Ectodermal cell (in vitro differentiated cells): ENCODE data around the gene CABP4.
A peak's percentile ranks its signal among the peaks of the same experiment; 100 is the strongest.
"Not testable (repeated sequence)": the region's sequence is repeated elsewhere in the genome, so short reads cannot be mapped to it uniquely, and the experiment has no call there.

Source experiments
- H3K27ac ChIP-seq: 2 replicates; pipeline ENCODE4 v1.7.0; 2013; ENCODE audit warnings: mild to moderate bottlenecking, low read depth, low read length; ENCODE audit not compliant: insufficient read depth, poor library complexity, severe bottlenecking
- H3K27me3 ChIP-seq: 2 replicates; pipeline ENCODE4 v1.7.0; 2013; ENCODE audit warnings: mild to moderate bottlenecking, low read length; ENCODE audit not compliant: insufficient read depth, control insufficient read depth, poor library complexity, severe bottlenecking
- H3K36me3 ChIP-seq: one replicate; pipeline ENCODE4 v1.7.0; 2013; ENCODE audit warnings: low read length; ENCODE audit not compliant: control insufficient read depth, insufficient read depth
- H3K4me1 ChIP-seq: one replicate; pipeline ENCODE4 v1.7.0; 2013; ENCODE audit warnings: low read length; ENCODE audit not compliant: control insufficient read depth, insufficient read depth
- H3K4me3 ChIP-seq: 2 replicates; pipeline ENCODE4 v1.7.0; 2013; ENCODE audit warnings: low read depth, low read length, control low read depth; ENCODE audit not compliant: insufficient read depth
- H3K9me3 ChIP-seq: 2 replicates; pipeline ENCODE4 v1.7.0; 2013; ENCODE audit warnings: mild to moderate bottlenecking, low read length, moderate library complexity; ENCODE audit not compliant: control insufficient read depth
- WGBS, 2 experiments: methylation state at CpG; one replicate each; pipeline ENCODE4 v1.1.7; 2013; ENCODE audit warnings: missing lambda C conversion rate in 2 of 2; 5-methylcytosine and 5-hydroxymethylcytosine counted together

The CABP4 gene

DNA sequence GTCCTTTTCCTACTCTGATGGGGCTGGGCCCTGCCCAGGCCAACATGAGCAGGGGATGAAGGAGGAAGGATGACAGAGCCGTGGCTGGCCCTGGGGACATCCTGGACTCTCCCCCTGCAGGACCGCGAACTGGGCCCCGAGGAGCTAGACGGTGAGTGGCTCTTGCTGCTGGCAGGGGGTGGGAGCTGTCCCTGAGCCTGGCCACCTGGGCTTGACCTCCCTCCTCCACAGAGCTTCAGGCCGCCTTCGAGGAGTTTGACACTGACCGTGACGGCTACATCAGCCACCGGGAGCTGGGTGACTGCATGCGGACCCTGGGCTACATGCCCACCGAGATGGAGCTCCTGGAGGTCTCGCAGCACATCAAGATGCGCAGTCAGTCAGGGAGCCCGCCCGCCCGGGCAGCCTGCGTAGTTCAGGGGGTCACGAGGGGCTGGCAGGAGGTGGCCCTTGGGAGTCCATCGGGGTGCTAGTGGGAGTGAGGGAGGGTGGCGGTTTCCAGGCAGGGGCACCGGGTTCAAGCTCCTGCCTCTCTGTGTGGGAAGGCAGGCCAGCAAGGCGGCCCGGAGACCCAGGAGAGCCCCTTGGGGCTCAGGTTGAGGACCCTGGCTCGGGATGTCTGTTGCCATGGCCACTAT, 1.0 kb downstream of the CABP4 start:
- H3K9me3 ChIP-seq, result no peaks in the 10 kb centered on the region
- H3K27ac ChIP-seq, result no peak overlapping the region
- H3K4me3 ChIP-seq, result no peak overlapping the region
- no peaks in the 10 kb centered on the region for H3K36me3 ChIP-seq
- no peaks in the 10 kb centered on the region for H3K27me3 ChIP-seq
- no peaks in the 10 kb centered on the region for H3K4me1 ChIP-seq
- WGBS, 2 experiments, result 91% methylated on average over 25 of the region's 25 CpGs

- Histone ChIP-seq H3K9me3 (no peaks in the 10 kb centered on the region), H3K4me3 (no peak overlapping the region), H3K36me3 (no peaks in the 10 kb centered on the region), H3K27me3 (no peaks in the 10 kb centered on the region), H3K4me1 (no peaks in the 10 kb centered on the region), H3K27ac (no peak overlapping the region)
- WGBS, 2 experiments, result 96% methylated on average over 12 of the region's 12 CpGs
Observed at GRCh38 chr11:67457453-67457852, 2.3 kb downstream of the CABP4 start.

GRCh38 chr11:67458266-67458665, 3.1 kb downstream of the CABP4 start:
- no peak overlapping the region for H3K4me3 ChIP-seq
- H3K36me3 ChIP-seq, result no peaks in the 10 kb centered on the region
- H3K4me1 ChIP-seq, result no peaks in the 10 kb centered on the region
- WGBS, 2 experiments, result 90 to 91% methylated on average over 19 of the region's 19 CpGs
- no peaks in the 10 kb centered on the region for H3K9me3 ChIP-seq
- H3K27me3 ChIP-seq, result no peaks in the 10 kb centered on the region
- H3K27ac ChIP-seq, result no peak overlapping the region

DNA sequence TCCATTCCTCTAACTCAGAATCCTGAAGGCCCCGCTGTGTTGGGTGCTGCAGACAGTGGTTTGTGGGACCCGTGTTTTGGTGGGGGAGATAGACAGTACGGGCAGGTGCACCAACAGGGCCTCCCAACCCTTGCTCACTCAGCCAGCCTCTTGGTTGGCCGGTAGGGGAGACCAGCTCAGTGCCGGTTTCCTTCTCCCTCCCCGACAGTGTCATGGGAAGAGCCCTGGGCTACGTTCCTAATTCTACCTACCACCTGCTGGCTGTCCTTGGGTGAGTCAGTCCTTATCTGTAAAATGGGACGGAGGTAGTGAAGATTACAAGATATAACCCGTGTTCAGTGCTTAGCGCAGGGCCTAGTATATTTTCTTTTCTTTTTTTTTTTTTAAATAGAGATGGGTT, 8.0 kb downstream of the CABP4 start:
- no peaks in the 10 kb centered on the region for H3K27me3 ChIP-seq
- H3K4me1 ChIP-seq, result no peaks in the 10 kb centered on the region
- H3K36me3 ChIP-seq, result no peaks in the 10 kb centered on the region
- WGBS, 2 experiments, result 94 to 97% methylated on average over 10 of the region's 10 CpGs
- H3K27ac ChIP-seq, result no peak overlapping the region
- H3K4me3 ChIP-seq, result no peak overlapping the region
- H3K9me3 ChIP-seq, result no peaks in the 10 kb centered on the region

GRCh38 chr11:67463680-67464410, 8.7 kb downstream of the CABP4 start:
- 90% methylated on average over 20 of the region's 20 CpGs for WGBS, 2 experiments
- no peak overlapping the region for H3K27ac ChIP-seq

GRCh38 chr11:67464411-67465188, 9.4 kb downstream of the CABP4 start:
- no peak overlapping the region for H3K27ac ChIP-seq
- peak overlapping the region; percentile 76 for H3K4me3 ChIP-seq
- no peaks in the 10 kb centered on the region for H3K27me3 ChIP-seq
- H3K9me3 ChIP-seq, result no peaks in the 10 kb centered on the region
- 14% methylated on average over 56 of the region's 56 CpGs for WGBS, 2 experiments
- H3K36me3 ChIP-seq, result no peaks in the 10 kb centered on the region
- no peaks in the 10 kb centered on the region for H3K4me1 ChIP-seq

More at GRCh38 chr11:67463680-67464410, 8.7 kb downstream of the CABP4 start:
- Histone ChIP-seq H3K36me3 (no peaks in the 10 kb centered on the region), H3K27me3 (no peaks in the 10 kb centered on the region), H3K4me3 (peak overlapping the region; percentile 76), H3K9me3 (no peaks in the 10 kb centered on the region), H3K4me1 (no peaks in the 10 kb centered on the region)

- Histone ChIP-seq H3K27me3 (no peaks in the 10 kb centered on the region), H3K4me3 (peak overlapping the region; percentile 76), H3K9me3 (no peaks in the 10 kb centered on the region), H3K36me3 (no peaks in the 10 kb centered on the region), H3K4me1 (no peaks in the 10 kb centered on the region), H3K27ac (no peak overlapping the region)
- WGBS, 2 experiments, result 59 to 64% methylated on average over 3 of the region's 3 CpGs
Observed at GRCh38 chr11:67465189-67465510, 10.0 kb downstream of the CABP4 start.

GRCh38 chr11:67465530-67465929, 10.4 kb downstream of the CABP4 start:
- H3K9me3 ChIP-seq, H3K27ac ChIP-seq, H3K36me3 ChIP-seq, H3K4me1 ChIP-seq, H3K27me3 ChIP-seq: not testable (repeated sequence)
- peak overlapping the region; percentile 76 for H3K4me3 ChIP-seq
- WGBS, 2 experiments, result 87 to 94% methylated on average over 2 of the region's 2 CpGs

GRCh38 chr11:67466367-67466766, 11.2 kb downstream of the CABP4 start:
- Histone ChIP-seq H3K27me3 (no peaks in the 10 kb centered on the region), H3K36me3 (no peaks in the 10 kb centered on the region), H3K27ac (no peak overlapping the region), H3K4me3 (no peak overlapping the region), H3K4me1 (no peaks in the 10 kb centered on the region), H3K9me3 (no peaks in the 10 kb centered on the region)
- WGBS, 2 experiments, result 92 to 94% methylated on average over 5 of the region's 5 CpGs
